GM12878 (cell line): ENCODE measurements around the gene ZNHIT1. TPM values are rescaled to one million over a fixed set of nuclear protein-coding genes. Genes with fewer than 3 reads are reported as not detected.

Experiments used
- BACH1 ChIP-seq: fragments of 450-650 bp; IDR thresholded peaks from 2 replicates; pipeline ENCODE4 v1.6.1; 2017; ENCODE audit warnings: mild to moderate bottlenecking, borderline replicate concordance
- BRCA1 ChIP-seq: IDR thresholded peaks from 2 replicates; pipeline ENCODE4 v1.6.1; 2011; ENCODE audit warnings: low read depth, low read length, improper control_type of control experiment
- CHD1 ChIP-seq: IDR thresholded peaks from 2 replicates; pipeline ENCODE4 v1.6.1; 2012; ENCODE audit warnings: low read depth, low read length, improper control_type of control experiment
- EGR1 ChIP-seq, 2 experiments: IDR thresholded peaks; 1 replicate in 1 of 2; 2 replicates in 1 of 2; pipeline ENCODE4 v1.6.1; 2011 to 2012; ENCODE audit warnings: low read depth in 2 of 2, low read length in 2 of 2, borderline replicate concordance in 1 of 2, mild to moderate bottlenecking in 1 of 2, moderate library complexity in 1 of 2
- FOXM1 ChIP-seq: IDR thresholded peaks from 2 replicates; pipeline ENCODE4 v1.6.1; 2012; ENCODE audit warnings: low read depth, mild to moderate bottlenecking, inconsistent platforms, low read length, moderate library complexity
- HDGF ChIP-seq: fragments of 450-650 bp; IDR thresholded peaks from 2 replicates; pipeline ENCODE4 v1.6.1; 2016; ENCODE audit warnings: antibody characterized with exemption
- MXI1 ChIP-seq: fragments of 150-350 bp; IDR thresholded peaks from 2 replicates; pipeline ENCODE4 v1.6.1; 2011; ENCODE audit warnings: low read depth, mild to moderate bottlenecking, inconsistent platforms, low read length, improper control_type of control experiment
- MYB ChIP-seq: fragments of 150-350 bp; IDR thresholded peaks from 2 replicates; pipeline ENCODE4 v1.6.1; 2014; ENCODE audit warnings: mild to moderate bottlenecking, low read depth, low read length, borderline replicate concordance
- NFYB ChIP-seq: IDR thresholded peaks from 2 replicates; pipeline ENCODE4 v1.6.1; 2011; ENCODE audit warnings: low read depth, mild to moderate bottlenecking, low read length, improper control_type of control experiment, moderate library complexity; ENCODE audit not compliant: insufficient read depth
- POLR2A ChIP-seq: IDR thresholded peaks from 2 replicates; pipeline ENCODE4 v1.6.1; 2011; ENCODE audit warnings: low read depth, mild to moderate bottlenecking, low read length
- RB1 ChIP-seq: fragments of 450-650 bp; formaldehyde crosslinking; IDR thresholded peaks from 2 replicates; pipeline ENCODE4 v1.6.1; 2017; ENCODE audit warnings: mild to moderate bottlenecking, borderline replicate concordance
- RUNX3 ChIP-seq: IDR thresholded peaks from 2 replicates; pipeline ENCODE4 v1.6.1; 2012; ENCODE audit warnings: low read length, inconsistent platforms
- SMARCA5 ChIP-seq: fragments of 450-650 bp; IDR thresholded peaks from 2 replicates; pipeline ENCODE4 v1.6.1; 2017; ENCODE audit warnings: mild to moderate bottlenecking
- STAT3 ChIP-seq: IDR thresholded peaks from 2 replicates; pipeline ENCODE4 v1.6.1; 2011; ENCODE audit warnings: low read depth, low read length, improper control_type of control experiment
- polyA plus RNA-seq, 11 experiments: library from polyadenylated mRNA; depleted of rRNA in 4 of 11; unstranded in 6 of 11; stranded (reverse) in 5 of 11; fragments of >200 nt; fragmentation: Nextera tagmentation in 4 of 11; fragmentation: Illumina TruSeq in 1 of 11; extraction: Ambion mirVana in 4 of 11; extraction: Trizol in 1 of 11; gene quantifications; 1 replicate in 1 of 11; 2 replicates in 10 of 11; pipeline versions ENCODE4 v1.2.1 to v1.2.3, GENCODE V29; 2011 to 2016; ENCODE audit warnings: inconsistent platforms in 2 of 11, missing spikeins in 2 of 11, low read depth in 1 of 11
- total RNA-seq, 4 experiments: library from RNA; depleted of rRNA in 3 of 4; stranded (reverse); fragments of >200 nt in 3 of 4; fragmentation: Illumina TruSeq in 1 of 4; extraction: Trizol in 1 of 4; gene quantifications; 2 replicates each; pipeline versions ENCODE4 v1.2.1 to v1.2.3, GENCODE V29; 2013 to 2021
- TF ChIP-seq, protein P1 (sequence below): IDR thresholded peaks from 2 replicates; pipeline ENCODE4 v1.6.1; 2012; ENCODE audit warnings: improper control_type of control experiment, low read depth, low read length; ENCODE audit not compliant: insufficient replicate concordance
- TF ChIP-seq, protein P2 (sequence below): IDR thresholded peaks from 2 replicates; pipeline ENCODE4 v1.6.1; 2011; ENCODE audit warnings: borderline replicate concordance, low read depth, mild to moderate bottlenecking, moderate library complexity, low read length; ENCODE audit not compliant: insufficient read depth, poor library complexity, severe bottlenecking
- TF ChIP-seq, protein P3 (sequence below): fragments of 450-650 bp; formaldehyde crosslinking; IDR thresholded peaks from 2 replicates; pipeline ENCODE4 v1.5.0; 2022; ENCODE audit warnings: mild to moderate bottlenecking, missing genetic modification characterization

Gene ZNHIT1
- total and polyA plus RNA-seq, 10 of the 15 experiments (the other 5 are each of a cell fraction or from before 2014, with no cell fraction given): 3.8 to 79.2 (median 44.5) TPM

DNA sequence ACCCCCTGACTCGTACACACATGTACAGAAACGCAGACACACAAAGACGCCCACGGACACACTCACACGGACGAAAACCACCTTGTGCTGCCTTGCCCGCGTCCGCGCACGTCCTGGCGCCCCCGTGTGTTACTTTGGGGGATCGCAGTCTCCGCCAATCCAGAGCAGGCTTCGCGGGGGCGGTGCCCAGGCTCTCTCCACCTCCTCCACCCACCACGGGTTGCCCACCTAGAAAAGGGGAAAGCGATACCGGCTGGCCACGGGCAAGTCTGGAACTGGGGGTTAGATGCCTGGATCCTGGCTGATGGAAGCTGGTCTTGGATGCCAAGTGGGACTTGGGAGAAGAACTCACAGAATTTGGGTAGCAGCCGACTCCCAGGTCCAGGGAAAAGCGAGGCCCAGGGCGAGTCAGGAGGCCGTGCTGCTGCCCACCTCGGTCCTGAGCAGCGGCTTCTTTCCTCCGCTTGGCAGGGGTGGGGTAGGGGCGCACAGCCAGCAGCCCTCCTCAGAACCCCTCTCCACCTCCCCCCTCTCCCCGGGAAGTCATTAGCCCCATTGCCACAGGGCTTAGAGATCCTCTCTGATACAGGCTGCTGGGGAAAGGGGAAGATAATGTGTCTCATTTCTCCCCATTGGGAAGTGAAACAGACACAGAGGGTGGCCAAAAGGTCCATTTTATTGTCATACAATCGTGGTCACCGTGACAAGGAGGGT, 48.0 kb upstream of the ZNHIT1 start (continued):
- TF ChIP-seq STAT3 (no peak), BRCA1 (no peak), NFYB (no peak), RB1 (peak; percentile 82; the same call in 1 of the 2 replicates), EGR1 (IDR thresholded peaks at IDR 0.05; ENCODE audit: borderline replicate concordance in 1 of 2, low read depth in 2 of 2, low read length in 2 of 2) (peak in 1 of 2 experiments; percentile 97; a peak in 2 of 3 replicates), MYB (no peak), FOXM1 (no peak), CHD1 (no peak), BACH1 (no peak), POLR2A (no peak), MXI1 (0 out of 2 replicates have a peak, but pooled peaks have one; percentile 17), RUNX3 (no peak; the same call in none of the 2 replicates), SMARCA5 (no peak), HDGF (no peak)
- TF ChIP-seq, protein P1, sequence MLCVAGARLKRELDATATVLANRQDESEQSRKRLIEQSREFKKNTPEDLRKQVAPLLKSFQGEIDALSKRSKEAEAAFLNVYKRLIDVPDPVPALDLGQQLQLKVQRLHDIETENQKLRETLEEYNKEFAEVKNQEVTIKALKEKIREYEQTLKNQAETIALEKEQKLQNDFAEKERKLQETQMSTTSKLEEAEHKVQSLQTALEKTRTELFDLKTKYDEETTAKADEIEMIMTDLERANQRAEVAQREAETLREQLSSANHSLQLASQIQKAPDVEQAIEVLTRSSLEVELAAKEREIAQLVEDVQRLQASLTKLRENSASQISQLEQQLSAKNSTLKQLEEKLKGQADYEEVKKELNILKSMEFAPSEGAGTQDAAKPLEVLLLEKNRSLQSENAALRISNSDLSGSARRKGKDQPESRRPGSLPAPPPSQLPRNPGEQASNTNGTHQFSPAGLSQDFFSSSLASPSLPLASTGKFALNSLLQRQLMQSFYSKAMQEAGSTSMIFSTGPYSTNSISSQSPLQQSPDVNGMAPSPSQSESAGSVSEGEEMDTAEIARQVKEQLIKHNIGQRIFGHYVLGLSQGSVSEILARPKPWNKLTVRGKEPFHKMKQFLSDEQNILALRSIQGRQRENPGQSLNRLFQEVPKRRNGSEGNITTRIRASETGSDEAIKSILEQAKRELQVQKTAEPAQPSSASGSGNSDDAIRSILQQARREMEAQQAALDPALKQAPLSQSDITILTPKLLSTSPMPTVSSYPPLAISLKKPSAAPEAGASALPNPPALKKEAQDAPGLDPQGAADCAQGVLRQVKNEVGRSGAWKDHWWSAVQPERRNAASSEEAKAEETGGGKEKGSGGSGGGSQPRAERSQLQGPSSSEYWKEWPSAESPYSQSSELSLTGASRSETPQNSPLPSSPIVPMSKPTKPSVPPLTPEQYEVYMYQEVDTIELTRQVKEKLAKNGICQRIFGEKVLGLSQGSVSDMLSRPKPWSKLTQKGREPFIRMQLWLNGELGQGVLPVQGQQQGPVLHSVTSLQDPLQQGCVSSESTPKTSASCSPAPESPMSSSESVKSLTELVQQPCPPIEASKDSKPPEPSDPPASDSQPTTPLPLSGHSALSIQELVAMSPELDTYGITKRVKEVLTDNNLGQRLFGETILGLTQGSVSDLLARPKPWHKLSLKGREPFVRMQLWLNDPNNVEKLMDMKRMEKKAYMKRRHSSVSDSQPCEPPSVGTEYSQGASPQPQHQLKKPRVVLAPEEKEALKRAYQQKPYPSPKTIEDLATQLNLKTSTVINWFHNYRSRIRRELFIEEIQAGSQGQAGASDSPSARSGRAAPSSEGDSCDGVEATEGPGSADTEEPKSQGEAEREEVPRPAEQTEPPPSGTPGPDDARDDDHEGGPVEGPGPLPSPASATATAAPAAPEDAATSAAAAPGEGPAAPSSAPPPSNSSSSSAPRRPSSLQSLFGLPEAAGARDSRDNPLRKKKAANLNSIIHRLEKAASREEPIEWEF: no peak
- TF ChIP-seq, protein P2, sequence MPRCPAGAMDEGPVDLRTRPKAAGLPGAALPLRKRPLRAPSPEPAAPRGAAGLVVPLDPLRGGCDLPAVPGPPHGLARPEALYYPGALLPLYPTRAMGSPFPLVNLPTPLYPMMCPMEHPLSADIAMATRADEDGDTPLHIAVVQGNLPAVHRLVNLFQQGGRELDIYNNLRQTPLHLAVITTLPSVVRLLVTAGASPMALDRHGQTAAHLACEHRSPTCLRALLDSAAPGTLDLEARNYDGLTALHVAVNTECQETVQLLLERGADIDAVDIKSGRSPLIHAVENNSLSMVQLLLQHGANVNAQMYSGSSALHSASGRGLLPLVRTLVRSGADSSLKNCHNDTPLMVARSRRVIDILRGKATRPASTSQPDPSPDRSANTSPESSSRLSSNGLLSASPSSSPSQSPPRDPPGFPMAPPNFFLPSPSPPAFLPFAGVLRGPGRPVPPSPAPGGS: no peak
- TF ChIP-seq, protein P3, sequence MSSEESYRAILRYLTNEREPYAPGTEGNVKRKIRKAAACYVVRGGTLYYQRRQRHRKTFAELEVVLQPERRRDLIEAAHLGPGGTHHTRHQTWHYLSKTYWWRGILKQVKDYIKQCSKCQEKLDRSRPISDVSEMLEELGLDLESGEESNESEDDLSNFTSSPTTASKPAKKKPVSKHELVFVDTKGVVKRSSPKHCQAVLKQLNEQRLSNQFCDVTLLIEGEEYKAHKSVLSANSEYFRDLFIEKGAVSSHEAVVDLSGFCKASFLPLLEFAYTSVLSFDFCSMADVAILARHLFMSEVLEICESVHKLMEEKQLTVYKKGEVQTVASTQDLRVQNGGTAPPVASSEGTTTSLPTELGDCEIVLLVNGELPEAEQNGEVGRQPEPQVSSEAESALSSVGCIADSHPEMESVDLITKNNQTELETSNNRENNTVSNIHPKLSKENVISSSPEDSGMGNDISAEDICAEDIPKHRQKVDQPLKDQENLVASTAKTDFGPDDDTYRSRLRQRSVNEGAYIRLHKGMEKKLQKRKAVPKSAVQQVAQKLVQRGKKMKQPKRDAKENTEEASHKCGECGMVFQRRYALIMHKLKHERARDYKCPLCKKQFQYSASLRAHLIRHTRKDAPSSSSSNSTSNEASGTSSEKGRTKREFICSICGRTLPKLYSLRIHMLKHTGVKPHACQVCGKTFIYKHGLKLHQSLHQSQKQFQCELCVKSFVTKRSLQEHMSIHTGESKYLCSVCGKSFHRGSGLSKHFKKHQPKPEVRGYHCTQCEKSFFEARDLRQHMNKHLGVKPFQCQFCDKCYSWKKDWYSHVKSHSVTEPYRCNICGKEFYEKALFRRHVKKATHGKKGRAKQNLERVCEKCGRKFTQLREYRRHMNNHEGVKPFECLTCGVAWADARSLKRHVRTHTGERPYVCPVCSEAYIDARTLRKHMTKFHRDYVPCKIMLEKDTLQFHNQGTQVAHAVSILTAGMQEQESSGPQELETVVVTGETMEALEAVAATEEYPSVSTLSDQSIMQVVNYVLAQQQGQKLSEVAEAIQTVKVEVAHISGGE (CRISPR knock-in tag): no peak
